Progenitor cell of endocrine pancreas (in vitro differentiated cells): Measurements from ENCODE around the gene PFAS. TPM values are rescaled to one million over a fixed set of nuclear protein-coding genes. Genes with fewer than 3 reads are reported as not detected.
A peak's percentile ranks its signal among the peaks of the same experiment; 100 is the strongest.

Experiments used
- DNase-seq: peaks from one replicate; pipeline ENCODE4 v3.0.0; 2021; ENCODE audit warnings: low spot score; ENCODE audit not compliant: unreplicated experiment
- H3K27ac Mint-ChIP-seq: 2 replicates; pipeline ENCODE4 v1.8.0; 2021; ENCODE audit warnings: mild to moderate bottlenecking, moderate library complexity, mixed read lengths
- H3K27me3 Mint-ChIP-seq: 2 replicates; pipeline ENCODE4 v1.8.0; 2021; ENCODE audit warnings: mixed read lengths
- H3K36me3 Mint-ChIP-seq: 2 replicates; pipeline ENCODE4 v1.8.0; 2022; ENCODE audit warnings: mixed read lengths; ENCODE audit not compliant: insufficient read depth
- H3K4me1 Mint-ChIP-seq: 2 replicates; pipeline ENCODE4 v1.8.0; 2021; ENCODE audit warnings: low read depth, mixed read lengths
- H3K4me3 Mint-ChIP-seq: 2 replicates; pipeline ENCODE4 v1.8.0; 2021; ENCODE audit warnings: low read depth, mild to moderate bottlenecking, moderate library complexity, mixed read lengths
- H3K9me3 Mint-ChIP-seq: 2 replicates; pipeline ENCODE4 v1.8.0; 2021; ENCODE audit warnings: low read depth, mixed read lengths
- CTCF ChIP-seq: fragments of 200-600 bp; sonication (generic); IDR thresholded peaks from one replicate; pipeline ENCODE4 v1.5.0; 2021; ENCODE audit warnings: antibody characterized with exemption, mild to moderate bottlenecking; ENCODE audit not compliant: unreplicated experiment
- total RNA-seq: library from RNA; stranded (reverse); gene quantifications from 2 replicates; pipeline ENCODE4 v1.2.1, GENCODE V29; 2021

PFAS gene
- total RNA-seq, 1 donor from 2014 or later, result 110 TPM

- peak overlapping the region; percentile 95 for H3K4me3 Mint-ChIP-seq
- H3K27ac Mint-ChIP-seq, result peak overlapping the region; percentile 100
- H3K27me3 Mint-ChIP-seq, result no peaks in the 10 kb centered on the region
- H3K36me3 Mint-ChIP-seq, result peaks cover 1% of the 10 kb centered on the region
- no peaks in the 10 kb centered on the region for H3K9me3 Mint-ChIP-seq
- TF ChIP-seq CTCF, result no peak
- no peak for DNase-seq
- H3K4me1 Mint-ChIP-seq, result peaks cover 13% of the 10 kb centered on the region
Observed at GRCh38 chr17:8222380-8222629, 26.8 kb upstream of the PFAS start.

GRCh38 chr17:8222630-8223355 lies 26.3 kb upstream of the PFAS start:
- Mint-ChIP-seq H3K9me3 (no peaks in the 10 kb centered on the region), H3K27me3 (no peaks in the 10 kb centered on the region), H3K4me3 (peak overlapping the region; percentile 95), H3K36me3 (peaks cover 6% of the 10 kb centered on the region), H3K27ac (peak overlapping the region; percentile 100), H3K4me1 (peaks cover 13% of the 10 kb centered on the region)
- no peak for TF ChIP-seq CTCF
- DNase-seq, result peak; percentile 89

GRCh38 chr17:8223356-8224126 lies 25.5 kb upstream of the PFAS start:
- H3K9me3 Mint-ChIP-seq, result no peaks in the 10 kb centered on the region
- H3K27ac Mint-ChIP-seq, result peak overlapping the region; percentile 100
- peak; percentile 20 for TF ChIP-seq CTCF
- peaks cover 7% of the 10 kb centered on the region for H3K36me3 Mint-ChIP-seq
- H3K4me3 Mint-ChIP-seq, result peak overlapping the region; percentile 95
- H3K4me1 Mint-ChIP-seq, result peaks cover 11% of the 10 kb centered on the region
- peak; percentile 36 for DNase-seq
- H3K27me3 Mint-ChIP-seq, result no peaks in the 10 kb centered on the region

- peak overlapping the region; percentile 81 for H3K27ac Mint-ChIP-seq
- no peak overlapping the region for H3K4me3 Mint-ChIP-seq
- DNase-seq, result no peak
- H3K9me3 Mint-ChIP-seq, result no peaks in the 10 kb centered on the region
- H3K27me3 Mint-ChIP-seq, result no peaks in the 10 kb centered on the region
- peaks cover 11% of the 10 kb centered on the region for H3K4me1 Mint-ChIP-seq
- no peak for TF ChIP-seq CTCF
- peaks cover 16% of the 10 kb centered on the region for H3K36me3 Mint-ChIP-seq
Observed at GRCh38 chr17:8224891-8225812, 23.9 kb upstream of the PFAS start.
